Gastrocnemius medialis (tissue), 4 donors: ENCODE data around the gene VDR.

ENCODE experiments used
- CTCF ChIP-seq, 5 experiments: fragments of 450-650 bp in 3 of 5; fragments of 200-600 bp in 2 of 5; sonication (generic) in 2 of 5; IDR thresholded peaks in 4 of 5; conservative IDR thresholded peaks in 1 of 5; 1 replicate in 4 of 5; 2 replicates in 1 of 5; pipeline ENCODE4 v1.5.1; 2016 to 2019; ENCODE audit warnings: antibody characterized with exemption in 5 of 5, mild to moderate bottlenecking in 3 of 5, moderate library complexity in 3 of 5
- POLR2A ChIP-seq, 2 donors: fragments of 450-650 bp; IDR thresholded peaks; one replicate each; pipeline ENCODE4 v1.6.1; 2017; ENCODE audit warnings: antibody characterized with exemption in 2 of 2, mild to moderate bottlenecking in 2 of 2, moderate library complexity in 2 of 2

GRCh38 chr12:47843226-47843980 lies 61.4 kb downstream of the VDR start:
- TF ChIP-seq CTCF (IDR thresholded peaks at IDR 0.05 in 4 of 5, conservative IDR thresholded peaks at IDR 0.05 in 1 of 5) (no peak), POLR2A (IDR thresholded peaks at IDR 0.05) (no peak)
